HG03342 (cell line): Measurements from ENCODE around the gene SOX9.

ENCODE experiments used
- ATAC-seq: cut with Tn5 transposase; IDR thresholded peaks from one replicate; pipeline ENCODE4 v1.9.1; 2021; ENCODE audit warnings: mild to moderate bottlenecking, moderate library complexity; ENCODE audit not compliant: unreplicated experiment

The SOX9 gene

GRCh38 chr17:72152387-72152929 is 31.6 kb downstream of the SOX9 start:
- no peak for ATAC-seq

GRCh38 chr17:72158895-72159885 is 38.4 kb downstream of the SOX9 start:
- ATAC-seq: no peak

GRCh38 chr17:72162569-72162968 is 41.7 kb downstream of the SOX9 start:
- ATAC-seq: no peak

GRCh38 chr17:72163474-72163873 is 42.7 kb downstream of the SOX9 start:
- ATAC-seq: no peak

GRCh38 chr17:72164158-72164739 is 43.4 kb downstream of the SOX9 start:
- no peak for ATAC-seq

- ATAC-seq: no peak
These were observed 44.5 kb downstream of the SOX9 start for GRCh38 chr17:72165192-72165866.

GRCh38 chr17:72165867-72166439 is 45.1 kb downstream of the SOX9 start:
- ATAC-seq: no peak

GRCh38 chr17:72167593-72167992 is 46.8 kb downstream of the SOX9 start:
- no peak for ATAC-seq

- ATAC-seq: no peak
These were observed 49.0 kb downstream of the SOX9 start for GRCh38 chr17:72169823-72170222.

- ATAC-seq: no peak
These were observed 51.2 kb downstream of the SOX9 start for GRCh38 chr17:72171703-72172667.

- ATAC-seq: no peak
These were observed 52.8 kb downstream of the SOX9 start for GRCh38 chr17:72173499-72174116.

- ATAC-seq: no peak
These were observed 54.4 kb downstream of the SOX9 start for GRCh38 chr17:72175263-72175662.
